ENCODE results near the gene PSMB5. TPM values are rescaled to one million over a fixed set of nuclear protein-coding genes. Genes with fewer than 3 reads are reported as not detected.

PSMB5 gene
- total and polyA plus RNA-seq, 7 experiments from 2014 or later = 19.2 to 74.2 (median 37.4) TPM

- CTCF ChIA-PET = interaction anchor here (0.6 to 2.1 kb wide), 3 partner anchors 54 to 135 kb away, joined by 3 to 10 read pairs (median 3); no protein-coding TSS in a partner anchor
- Mint-ChIP-seq H3K36me3 (peaks cover 0 to 4% (median 4%) of the 10 kb centered on the region in 5 donors), H3K4me3 (no peak overlapping the region), H3K27ac (peak overlapping the region in 3 of 9 donors; percentile 29 to 65 (median 39)), H3K9me3 (peaks cover 0 to 3% (median 0%) of the 10 kb centered on the region in 11 donors), H3K27me3 (peaks cover 0 to 5% (median 0%) of the 10 kb centered on the region in 5 donors), H3K4me1 (peaks cover 0 to 9% (median 0%) of the 10 kb centered on the region in 7 donors)
- Histone ChIP-seq H3K27ac (ENCODE audit: low read depth, low read length) (no peak overlapping the region), H3K27me3 (ENCODE audit: control insufficient read depth in 2 of 2, insufficient read depth in 2 of 2, low read length in 2 of 2) (no peaks in the 10 kb centered on the region), H3K4me3 (ENCODE audit: low read length) (no peak overlapping the region), H3K4me1 (ENCODE audit: control insufficient read depth in 2 of 2, insufficient read depth in 2 of 2, low read length in 2 of 2) (no peaks in the 10 kb centered on the region), H3K9me3 (ENCODE audit: control insufficient read depth in 2 of 3, low read length in 3 of 3) (no peaks in the 10 kb centered on the region), H3K36me3 (ENCODE audit: control insufficient read depth in 2 of 3, insufficient read depth in 3 of 3, low read length in 3 of 3) (no peaks in the 10 kb centered on the region)
- ATAC-seq = no peak
- intact Hi-C loops (cut with micrococcal nuclease) = no loop called here
- DNase-seq = no peak
- POLR2A ChIA-PET = no interaction called here
Observed at GRCh38 chr14:23047751-23048693, 13.3 kb upstream of the PSMB5 start.

- Histone ChIP-seq H3K9me3 (ENCODE audit: control insufficient read depth in 2 of 3, low read length in 3 of 3) (no peaks in the 10 kb centered on the region), H3K27ac (ENCODE audit: low read depth, low read length) (no peak overlapping the region), H3K36me3 (ENCODE audit: control insufficient read depth in 2 of 3, insufficient read depth in 3 of 3, low read length in 3 of 3) (no peaks in the 10 kb centered on the region), H3K4me3 (ENCODE audit: low read length) (no peak overlapping the region), H3K27me3 (ENCODE audit: control insufficient read depth in 2 of 2, insufficient read depth in 2 of 2, low read length in 2 of 2) (no peaks in the 10 kb centered on the region), H3K4me1 (ENCODE audit: control insufficient read depth in 2 of 2, insufficient read depth in 2 of 2, low read length in 2 of 2) (no peaks in the 10 kb centered on the region)
- H3K27me3 Mint-ChIP-seq = peaks cover 0 to 5% (median 0%) of the 10 kb centered on the region in 5 donors
- ATAC-seq (no peak), DNase-seq (no peak)
- intact Hi-C loops (cut with micrococcal nuclease) = no loop called here
- peaks cover 0 to 3% (median 0%) of the 10 kb centered on the region in 11 donors for H3K9me3 Mint-ChIP-seq
- H3K27ac Mint-ChIP-seq = peak overlapping the region in 3 of 9 donors; percentile 29 to 65 (median 39)
- H3K4me3 Mint-ChIP-seq = no peak overlapping the region
- H3K36me3 Mint-ChIP-seq = peaks cover 0 to 4% (median 4%) of the 10 kb centered on the region in 5 donors
- CTCF ChIA-PET = interaction anchor here (1.0 kb wide), 1 partner anchor 136 kb away, joined by 3 read pairs; no protein-coding TSS in a partner anchor
- peaks cover 0 to 9% (median 0%) of the 10 kb centered on the region in 7 donors for H3K4me1 Mint-ChIP-seq
- POLR2A ChIA-PET = no interaction called here
Observed at GRCh38 chr14:23047034-23047634, 12.4 kb upstream of the PSMB5 start.

GRCh38 chr14:23045419-23046357 is 11.0 kb upstream of the PSMB5 start:
- Histone ChIP-seq H3K4me3 (ENCODE audit: low read length) (no peak overlapping the region), H3K27ac (ENCODE audit: low read depth, low read length) (no peak overlapping the region), H3K27me3 (ENCODE audit: control insufficient read depth in 2 of 2, insufficient read depth in 2 of 2, low read length in 2 of 2) (no peaks in the 10 kb centered on the region), H3K4me1 (ENCODE audit: control insufficient read depth in 2 of 2, insufficient read depth in 2 of 2, low read length in 2 of 2) (no peaks in the 10 kb centered on the region), H3K36me3 (ENCODE audit: control insufficient read depth in 2 of 3, insufficient read depth in 3 of 3, low read length in 3 of 3) (no peaks in the 10 kb centered on the region), H3K9me3 (ENCODE audit: control insufficient read depth in 2 of 3, low read length in 3 of 3) (no peaks in the 10 kb centered on the region)
- H3K27ac Mint-ChIP-seq = no peak overlapping the region
- ChIA-PET CTCF (interaction anchor here (0.7 kb wide), 1 partner anchor 59 kb away, joined by 4 read pairs; no protein-coding TSS in a partner anchor), POLR2A (no interaction called here)
- peaks cover 0 to 5% (median 0%) of the 10 kb centered on the region in 7 donors for H3K4me1 Mint-ChIP-seq
- no peak overlapping the region for H3K4me3 Mint-ChIP-seq
- no peak for ATAC-seq
- peaks cover 0 to 4% (median 4%) of the 10 kb centered on the region in 5 donors for H3K36me3 Mint-ChIP-seq
- H3K9me3 Mint-ChIP-seq = peaks cover 0 to 3% (median 0%) of the 10 kb centered on the region in 11 donors
- intact Hi-C loops (cut with micrococcal nuclease) = no loop called here
- peaks cover 0 to 5% (median 0%) of the 10 kb centered on the region in 5 donors for H3K27me3 Mint-ChIP-seq
- no peak for DNase-seq

- ChIA-PET CTCF (no interaction called here), POLR2A (no interaction called here)
- peaks cover 0 to 5% (median 0%) of the 10 kb centered on the region in 7 donors for H3K4me1 Mint-ChIP-seq
- Histone ChIP-seq H3K27me3 (ENCODE audit: control insufficient read depth in 2 of 2, insufficient read depth in 2 of 2, low read length in 2 of 2) (no peaks in the 10 kb centered on the region), H3K9me3 (ENCODE audit: control insufficient read depth in 2 of 3, low read length in 3 of 3) (no peaks in the 10 kb centered on the region), H3K27ac (ENCODE audit: low read depth, low read length) (no peak overlapping the region), H3K4me3 (ENCODE audit: low read length) (no peak overlapping the region), H3K36me3 (ENCODE audit: control insufficient read depth in 2 of 3, insufficient read depth in 3 of 3, low read length in 3 of 3) (no peaks in the 10 kb centered on the region), H3K4me1 (ENCODE audit: control insufficient read depth in 2 of 2, insufficient read depth in 2 of 2, low read length in 2 of 2) (no peaks in the 10 kb centered on the region)
- peak overlapping the region in 1 of 9 donors; percentile 8 for H3K27ac Mint-ChIP-seq
- ATAC-seq (no peak), DNase-seq (no peak)
- no peak overlapping the region for H3K4me3 Mint-ChIP-seq
- H3K27me3 Mint-ChIP-seq = peaks cover 0 to 5% (median 0%) of the 10 kb centered on the region in 5 donors
- peaks cover 0 to 3% (median 0%) of the 10 kb centered on the region in 11 donors for H3K9me3 Mint-ChIP-seq
- intact Hi-C loops (cut with micrococcal nuclease) = no loop called here
- H3K36me3 Mint-ChIP-seq = peaks cover 0 to 4% (median 4%) of the 10 kb centered on the region in 5 donors
Observed at GRCh38 chr14:23044840-23045239, 10.1 kb upstream of the PSMB5 start.

GRCh38 chr14:23043754-23044153 is 9.1 kb upstream of the PSMB5 start:
- H3K27ac ChIP-seq (ENCODE audit: low read depth, low read length) = no peak overlapping the region
- peak overlapping the region in 1 of 9 donors; percentile 70 for H3K27ac Mint-ChIP-seq
- peaks cover 0 to 3% (median 0%) of the 10 kb centered on the region in 11 donors for H3K9me3 Mint-ChIP-seq
- H3K4me3 ChIP-seq (ENCODE audit: low read length) = no peak overlapping the region
- H3K36me3 ChIP-seq (ENCODE audit: control insufficient read depth in 2 of 3, insufficient read depth in 3 of 3, low read length in 3 of 3) = no peaks in the 10 kb centered on the region
- ChIA-PET CTCF (no interaction called here), POLR2A (no interaction called here)
- no peaks in the 10 kb centered on the region for H3K27me3 ChIP-seq (ENCODE audit: control insufficient read depth in 2 of 2, insufficient read depth in 2 of 2, low read length in 2 of 2)
- ATAC-seq (no peak), DNase-seq (no peak)
- H3K9me3 ChIP-seq (ENCODE audit: control insufficient read depth in 2 of 3, low read length in 3 of 3) = no peaks in the 10 kb centered on the region
- no peak overlapping the region for H3K4me3 Mint-ChIP-seq
- no peaks in the 10 kb centered on the region for H3K4me1 ChIP-seq (ENCODE audit: control insufficient read depth in 2 of 2, insufficient read depth in 2 of 2, low read length in 2 of 2)
- peaks cover 0 to 5% (median 0%) of the 10 kb centered on the region in 5 donors for H3K27me3 Mint-ChIP-seq
- intact Hi-C loops (cut with micrococcal nuclease) = no loop called here
- H3K4me1 Mint-ChIP-seq = peaks cover 0 to 5% (median 0%) of the 10 kb centered on the region in 7 donors
- H3K36me3 Mint-ChIP-seq = peaks cover 0 to 4% (median 4%) of the 10 kb centered on the region in 5 donors

GRCh38 chr14:23043145-23043544 is 8.4 kb upstream of the PSMB5 start:
- POLR2A ChIA-PET = interaction anchor here (0.9 to 1.2 kb wide), 3 partner anchors 14 to 247 kb away, joined by 3 to 4 read pairs (median 3); no protein-coding TSS in a partner anchor
- DNase-seq = no peak
- H3K27me3 Mint-ChIP-seq = peaks cover 0 to 5% (median 0%) of the 10 kb centered on the region in 5 donors

More at GRCh38 chr14:23043145-23043544, 8.4 kb upstream of the PSMB5 start:
- Histone ChIP-seq H3K27ac (ENCODE audit: low read depth, low read length) (no peak overlapping the region), H3K4me3 (ENCODE audit: low read length) (no peak overlapping the region), H3K4me1 (ENCODE audit: control insufficient read depth in 2 of 2, insufficient read depth in 2 of 2, low read length in 2 of 2) (no peaks in the 10 kb centered on the region), H3K9me3 (ENCODE audit: control insufficient read depth in 2 of 3, low read length in 3 of 3) (no peaks in the 10 kb centered on the region), H3K27me3 (ENCODE audit: control insufficient read depth in 2 of 2, insufficient read depth in 2 of 2, low read length in 2 of 2) (no peaks in the 10 kb centered on the region), H3K36me3 (ENCODE audit: control insufficient read depth in 2 of 3, insufficient read depth in 3 of 3, low read length in 3 of 3) (no peaks in the 10 kb centered on the region)
- no peak for ATAC-seq
- Mint-ChIP-seq H3K4me1 (peaks cover 0 to 5% (median 0%) of the 10 kb centered on the region in 7 donors), H3K36me3 (peaks cover 0 to 4% (median 4%) of the 10 kb centered on the region in 5 donors), H3K4me3 (no peak overlapping the region), H3K9me3 (peaks cover 0 to 3% (median 0%) of the 10 kb centered on the region in 11 donors), H3K27ac (no peak overlapping the region)
- intact Hi-C loops (cut with micrococcal nuclease) = no loop called here
- CTCF ChIA-PET = no interaction called here
